ENCODE measurements around the gene TBCD.

TBCD gene

GRCh38 chr17:82901856-82902255 lies 150.0 kb downstream of the TBCD start:
- no peak for DNase-seq (ENCODE audit: low read depth in 3 of 3)

DNA sequence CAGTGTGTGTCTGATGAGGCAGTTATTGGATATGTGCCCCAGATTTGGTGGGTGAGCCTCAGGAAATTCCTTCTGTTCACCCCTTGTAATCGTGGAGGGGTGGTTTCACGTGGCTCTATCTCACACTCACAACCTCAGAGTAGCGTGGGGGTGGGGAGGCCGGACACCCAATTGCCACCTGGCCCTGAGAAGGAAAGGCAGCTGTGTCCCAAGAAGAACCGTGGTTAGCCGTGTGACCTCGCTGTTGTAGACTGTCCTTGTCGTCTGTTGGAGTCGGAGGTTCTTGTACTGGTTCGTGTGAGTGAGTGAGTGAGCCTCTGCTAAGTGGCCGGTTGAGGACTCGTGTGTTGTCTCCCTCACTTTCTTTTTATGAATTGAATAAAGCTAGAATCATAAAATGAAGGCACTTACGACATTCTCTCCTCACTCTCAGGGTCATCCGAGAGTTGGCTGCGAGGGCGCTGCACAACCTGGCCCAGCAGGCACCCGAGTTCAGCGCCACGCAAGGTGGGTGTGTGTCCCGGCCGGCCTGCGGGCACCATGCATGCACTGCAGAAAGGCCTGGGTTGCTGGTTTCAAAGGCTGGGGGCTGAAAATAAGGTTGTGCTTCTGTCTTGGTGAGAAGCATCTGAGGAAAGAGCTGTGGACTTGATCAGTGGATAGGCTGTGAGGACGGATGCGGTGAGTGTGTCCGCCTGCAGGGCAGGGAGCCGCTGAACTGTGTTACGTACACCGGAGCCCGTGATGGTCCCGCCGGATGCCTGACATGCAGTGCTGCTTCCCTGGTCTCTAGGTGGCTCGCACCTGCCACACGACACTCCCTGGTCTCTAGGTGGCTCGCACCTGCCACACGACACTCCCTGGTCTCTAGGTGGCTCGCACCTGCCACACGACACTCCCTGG lies 151.4 kb downstream of the TBCD start:
- no peak for DNase-seq (ENCODE audit: low read depth in 3 of 3)

- no peak for DNase-seq (ENCODE audit: low read depth in 3 of 3)
Observed at GRCh38 chr17:82905130-82905529, 153.3 kb downstream of the TBCD start.

GRCh38 chr17:82907797-82908542 lies 156.1 kb downstream of the TBCD start:
- no peak for DNase-seq (ENCODE audit: low read depth in 3 of 3)

- DNase-seq (ENCODE audit: low read depth in 3 of 3) = no peak
Observed at GRCh38 chr17:82908543-82909160, 156.8 kb downstream of the TBCD start.

GRCh38 chr17:82909322-82909904 lies 157.5 kb downstream of the TBCD start:
- DNase-seq (ENCODE audit: low read depth in 3 of 3) = no peak

DNA sequence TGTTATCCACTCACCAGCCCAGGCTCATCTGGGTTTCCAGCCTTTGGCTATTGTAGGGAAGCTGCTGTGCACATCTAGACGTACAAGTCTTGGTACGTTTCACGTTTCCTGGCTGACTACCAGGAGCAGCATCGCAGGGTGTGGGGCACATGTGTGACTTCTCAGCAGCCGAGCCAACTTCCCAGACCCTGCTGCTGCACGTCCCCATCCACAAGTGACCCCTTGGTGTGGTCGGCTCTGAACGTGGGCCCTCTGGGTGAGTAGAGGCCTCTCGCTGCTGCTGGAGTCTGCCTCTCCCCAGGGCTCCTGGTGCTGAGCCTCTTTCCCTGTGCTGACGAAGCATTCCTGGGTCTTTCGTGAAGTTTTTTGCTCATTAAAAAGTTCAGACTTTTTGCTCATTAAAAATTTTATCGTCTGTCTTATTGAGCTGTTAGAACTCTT lies 158.2 kb downstream of the TBCD start:
- DNase-seq (ENCODE audit: low read depth in 3 of 3) = no peak

- DNase-seq (ENCODE audit: low read depth in 3 of 3) = no peak
Observed at GRCh38 chr17:82910770-82911169, 158.9 kb downstream of the TBCD start.

DNA sequence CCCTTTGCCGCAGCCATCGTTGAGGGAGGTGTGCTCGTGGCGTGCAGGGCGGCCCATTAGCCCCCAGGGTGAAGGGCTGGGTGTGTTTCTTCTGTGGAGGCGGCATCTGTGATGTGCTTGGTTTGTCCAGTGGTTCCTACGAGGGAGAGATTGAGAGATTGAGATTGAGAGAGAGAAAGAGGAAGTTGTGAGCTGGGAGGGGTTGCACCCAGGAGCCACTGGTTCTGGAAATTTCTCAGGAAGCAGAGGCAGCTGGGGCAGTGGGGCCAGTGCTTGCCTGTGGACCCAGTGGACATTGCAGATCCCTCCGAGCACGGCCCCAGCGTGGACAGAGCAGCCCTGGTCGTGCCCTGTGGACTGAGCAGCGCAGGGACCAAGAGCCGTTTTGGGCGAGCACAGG lies 160.0 kb downstream of the TBCD start:
- no peak for DNase-seq (ENCODE audit: low read depth in 3 of 3)

- DNase-seq (ENCODE audit: low read depth in 3 of 3) = no peak
Observed at GRCh38 chr17:82912484-82913089, 160.7 kb downstream of the TBCD start.

GRCh38 chr17:82913304-82914043 lies 161.6 kb downstream of the TBCD start:
- no peak for DNase-seq (ENCODE audit: low read depth in 3 of 3)

GRCh38 chr17:82914375-82914774 lies 162.5 kb downstream of the TBCD start:
- DNase-seq (ENCODE audit: low read depth in 3 of 3) = no peak

DNA sequence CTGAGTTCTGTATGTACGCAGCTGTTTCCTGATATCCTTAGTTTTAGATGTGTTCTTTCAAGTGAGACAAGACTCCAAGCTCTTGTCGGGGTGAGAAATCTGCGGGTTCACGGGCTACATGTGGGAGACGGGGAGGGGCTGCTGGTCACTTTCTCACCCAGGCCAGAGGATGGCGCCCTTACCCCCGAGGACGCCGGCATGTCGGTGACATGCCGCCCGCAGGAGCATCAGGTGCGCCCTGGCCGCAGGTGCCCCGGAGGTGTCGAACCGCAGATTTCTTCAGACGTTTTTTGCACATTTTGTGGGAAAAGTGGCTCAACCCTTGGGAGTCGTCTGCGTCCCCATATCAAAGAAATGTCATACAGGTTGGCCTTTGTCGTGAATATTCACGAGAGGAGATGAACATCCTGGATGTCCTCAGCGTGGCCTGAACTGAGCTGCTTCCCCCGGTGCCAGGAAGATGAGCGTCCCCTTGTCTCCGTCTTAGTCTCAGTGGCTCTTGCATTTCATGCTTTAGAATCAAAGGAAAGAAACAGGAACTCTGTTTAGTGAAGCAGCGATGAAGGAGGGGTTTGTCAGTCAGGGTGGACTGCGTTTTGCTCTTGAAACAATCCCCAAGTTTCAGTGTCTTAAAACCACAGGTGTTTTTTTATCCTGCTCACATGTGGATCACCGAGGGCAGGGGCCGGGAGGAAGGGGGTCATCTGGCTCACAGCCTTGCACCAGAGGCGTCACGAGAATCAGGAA lies 163.3 kb downstream of the TBCD start:
- no peak for DNase-seq (ENCODE audit: low read depth in 3 of 3)

GRCh38 chr17:82915757-82916027 lies 163.8 kb downstream of the TBCD start:
- no peak for DNase-seq (ENCODE audit: low read depth in 3 of 3)

GRCh38 chr17:82917699-82918345 lies 166.0 kb downstream of the TBCD start:
- DNase-seq (ENCODE audit: low read depth in 3 of 3) = no peak

DNA sequence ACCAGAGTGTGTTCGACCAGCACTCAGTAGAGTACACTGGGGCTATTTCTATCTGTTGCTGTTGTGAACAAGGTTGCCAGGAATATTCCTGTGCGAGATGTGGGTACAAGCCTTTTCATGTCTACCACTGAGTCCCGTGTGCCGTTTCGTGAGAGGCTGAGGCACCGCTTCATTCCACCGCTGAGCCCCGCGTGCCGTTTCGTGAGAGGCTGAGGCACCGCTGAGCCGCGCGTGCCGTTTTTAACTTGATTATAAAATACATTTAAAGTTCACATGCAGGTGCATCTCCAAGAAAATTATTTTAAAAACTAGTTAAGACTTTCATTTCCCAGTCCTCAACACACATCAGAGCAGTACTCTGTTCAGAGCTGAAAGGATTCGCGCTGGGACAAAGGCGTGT lies 166.6 kb downstream of the TBCD start:
- no peak for DNase-seq (ENCODE audit: low read depth in 3 of 3)

DNA sequence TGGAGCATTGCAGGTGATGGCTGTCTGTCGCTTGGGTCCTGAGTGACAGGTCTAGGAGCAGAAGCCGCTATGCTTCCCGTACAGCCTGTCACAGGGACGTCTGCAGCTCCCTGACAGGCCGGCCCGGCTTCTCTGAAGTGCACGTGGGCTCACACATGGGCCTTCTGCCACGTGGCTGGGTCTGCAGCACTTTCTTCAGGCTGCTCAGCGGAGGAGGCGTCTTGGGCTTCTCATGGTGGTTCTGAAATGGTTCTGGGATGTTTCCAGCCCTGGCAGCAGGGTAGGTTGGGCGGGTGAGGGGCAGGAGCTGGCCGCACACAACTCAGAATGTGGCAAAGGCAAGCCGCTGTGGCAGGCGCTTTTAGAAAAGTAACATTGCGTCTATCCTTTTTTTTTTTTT lies 168.3 kb downstream of the TBCD start:
- no peak for DNase-seq (ENCODE audit: low read depth in 3 of 3)

- no peak for DNase-seq (ENCODE audit: low read depth in 3 of 3)
Observed at GRCh38 chr17:82920715-82921114, 168.8 kb downstream of the TBCD start.

DNA sequence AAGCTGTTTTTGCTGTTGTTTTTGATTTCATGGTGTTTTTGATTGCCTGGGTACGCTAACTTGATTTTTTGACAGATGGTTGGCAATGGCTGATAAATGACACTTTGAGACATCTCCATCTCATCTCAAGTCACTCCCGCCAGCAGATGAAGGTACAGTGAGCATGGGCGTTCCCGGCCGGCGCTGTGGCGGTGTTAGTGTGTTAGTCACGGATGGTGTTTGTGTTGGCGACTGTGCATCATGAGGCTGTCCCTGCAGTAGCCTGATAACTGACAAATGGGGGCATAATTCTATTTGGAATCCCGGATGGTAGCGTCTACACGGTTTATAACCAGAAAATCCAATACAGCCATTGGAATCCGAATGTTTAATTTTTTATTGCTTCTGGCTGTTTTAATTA lies 169.6 kb downstream of the TBCD start:
- no peak for DNase-seq (ENCODE audit: low read depth in 3 of 3)

GRCh38 chr17:82922646-82923045 lies 170.8 kb downstream of the TBCD start:
- DNase-seq (ENCODE audit: low read depth in 3 of 3) = no peak
